Jurkat, Clone E6-1 (cell line): ENCODE results near the gene KCNAB1.
"Not testable (repeated sequence)": the region's sequence is repeated elsewhere in the genome, so short reads cannot be mapped to it uniquely, and the experiment has no call there.

ENCODE experiments used
- DNase-seq: peaks from one replicate; pipeline ENCODE4 v3.0.0-alpha.2; 2011; ENCODE audit warnings: low read depth, low spot score
- H3K4me3 ChIP-seq: 2 replicates; pipeline ENCODE4 v1.5.1; 2011; ENCODE audit warnings: mild to moderate bottlenecking, low read length, control low read depth, moderate library complexity

Gene KCNAB1

DNA sequence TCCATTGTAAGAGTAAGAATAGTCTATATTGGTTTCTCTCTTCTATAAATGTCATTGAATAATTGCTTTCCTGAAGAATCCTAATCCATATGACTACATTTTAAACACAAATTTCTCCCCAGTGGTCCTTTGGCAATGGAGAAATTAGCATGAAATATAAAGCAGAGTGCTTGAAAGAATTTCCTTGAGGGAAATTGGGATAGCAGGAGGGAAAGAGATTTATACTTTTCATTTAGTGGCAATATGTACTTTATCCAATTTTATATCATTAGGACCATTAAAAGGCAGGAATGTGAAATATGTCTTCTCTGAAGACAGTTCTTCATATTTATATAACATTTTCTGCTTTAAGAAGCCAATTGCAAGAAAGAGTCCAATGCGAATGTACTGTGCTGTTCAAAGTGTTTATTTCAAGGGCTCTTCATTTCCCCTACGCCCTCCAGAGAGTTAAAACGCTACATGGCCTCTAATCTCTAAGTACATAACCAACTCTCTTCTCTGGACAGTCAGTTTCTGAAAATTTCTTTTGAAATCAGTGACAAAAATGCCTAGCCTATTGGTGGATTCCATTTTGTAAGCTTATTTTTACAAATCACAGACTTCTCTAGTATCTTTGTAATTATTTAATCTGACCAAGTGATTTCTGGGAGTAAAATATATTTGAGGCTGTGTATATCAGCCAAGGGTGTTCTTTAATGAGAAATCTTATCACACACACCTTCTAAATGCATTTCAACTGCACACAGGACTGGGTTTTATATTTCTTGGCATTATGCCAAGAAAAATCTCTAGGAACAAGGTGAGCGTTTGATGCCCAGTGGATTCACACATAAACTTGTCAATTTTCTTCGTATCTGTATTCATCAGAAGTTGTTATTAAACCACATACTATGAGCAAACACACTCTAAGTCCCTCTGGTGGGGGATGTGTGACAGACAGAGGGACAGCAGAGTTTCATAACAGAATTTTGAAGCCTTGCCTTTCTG lies 51.2 kb downstream of the KCNAB1 start:
- DNase-seq, result no peak
- H3K4me3 ChIP-seq, result no peak overlapping the region

DNA sequence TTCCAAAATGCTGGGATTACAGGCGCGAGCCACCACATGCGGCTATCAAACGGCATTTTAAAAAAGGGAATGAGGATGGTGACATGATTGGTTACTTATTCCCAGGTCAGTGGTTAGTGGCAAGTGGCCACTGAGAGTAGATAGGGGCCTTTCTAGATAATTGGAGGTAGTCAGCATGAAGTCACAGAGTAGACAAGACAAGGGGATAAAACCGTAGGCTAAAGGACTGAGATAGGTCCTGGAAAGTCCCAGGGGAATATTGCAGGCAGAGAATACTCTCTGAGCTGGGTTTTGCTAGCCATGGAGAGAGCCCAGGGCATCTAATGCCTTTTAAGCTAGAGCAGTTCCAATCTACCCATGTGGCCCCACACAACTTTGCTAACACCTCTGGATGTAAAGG lies 52.2 kb downstream of the KCNAB1 start:
- no peak overlapping the region for H3K4me3 ChIP-seq
- DNase-seq, result no peak

DNA sequence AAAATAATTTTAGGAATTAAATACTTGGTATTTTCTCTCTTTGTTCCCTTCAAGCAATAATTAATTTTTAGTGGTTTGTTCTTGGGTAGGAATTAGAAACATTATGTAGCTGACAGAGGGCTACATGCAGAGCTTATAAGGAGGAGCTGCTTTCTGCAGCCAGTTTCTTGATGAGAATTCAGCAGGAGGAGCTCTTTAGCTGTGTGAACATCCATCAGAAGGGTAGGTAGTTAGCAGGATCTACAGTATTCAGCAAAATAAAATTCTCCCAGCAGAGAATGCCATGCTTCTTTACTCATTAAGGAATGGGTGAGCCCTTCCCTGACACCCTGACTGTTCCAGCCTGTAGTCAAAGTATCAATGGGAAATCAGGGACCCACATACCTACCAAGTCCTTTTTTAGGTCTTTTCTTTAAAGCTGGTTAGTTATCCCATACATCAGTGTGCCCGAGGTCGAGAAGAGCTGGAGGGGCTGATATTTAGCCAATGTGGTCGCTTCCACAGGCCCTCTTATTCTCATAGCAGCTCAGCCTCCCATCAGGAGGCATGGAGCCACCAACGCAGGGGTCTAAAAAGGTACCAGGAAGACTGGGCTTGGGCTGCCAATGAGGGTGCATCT lies 54.0 kb downstream of the KCNAB1 start:
- H3K4me3 ChIP-seq, result no peak overlapping the region
- DNase-seq, result no peak

GRCh38 chr3:156175570-156175969 lies 55.2 kb downstream of the KCNAB1 start:
- H3K4me3 ChIP-seq, result no peak overlapping the region
- DNase-seq, result no peak

- H3K4me3 ChIP-seq, result no peak overlapping the region
- no peak for DNase-seq
Observed at GRCh38 chr3:156176048-156176447, 55.7 kb downstream of the KCNAB1 start.

DNA sequence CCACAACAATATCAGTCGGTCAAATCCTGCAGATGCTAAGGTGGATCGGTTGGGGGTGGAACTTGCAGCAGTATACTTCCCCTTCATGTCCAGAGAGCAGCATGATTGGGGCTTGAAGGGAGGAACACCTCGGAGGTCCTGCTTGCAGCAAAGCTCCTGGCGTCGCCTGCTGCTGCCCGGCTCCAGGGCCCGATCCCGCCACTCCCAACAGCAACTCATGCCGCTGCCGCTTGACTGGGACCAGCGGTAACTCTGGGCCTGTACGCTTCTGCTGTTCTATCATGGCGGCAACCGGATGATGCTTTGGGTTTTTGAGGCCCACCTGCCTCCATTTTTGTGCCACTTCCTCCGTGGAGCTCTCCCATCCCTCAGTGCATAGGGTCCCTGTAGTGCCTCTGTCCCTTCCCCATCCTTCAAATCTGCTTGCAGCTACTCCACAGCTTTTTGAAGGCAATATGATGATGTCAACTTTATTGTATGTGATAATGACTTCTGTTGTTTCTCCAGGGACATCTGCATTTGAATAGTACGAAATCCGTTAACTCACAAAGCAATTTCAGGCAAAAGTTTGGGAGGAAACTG lies 56.3 kb downstream of the KCNAB1 start:
- H3K4me3 ChIP-seq, result no peak overlapping the region
- DNase-seq, result no peak

DNA sequence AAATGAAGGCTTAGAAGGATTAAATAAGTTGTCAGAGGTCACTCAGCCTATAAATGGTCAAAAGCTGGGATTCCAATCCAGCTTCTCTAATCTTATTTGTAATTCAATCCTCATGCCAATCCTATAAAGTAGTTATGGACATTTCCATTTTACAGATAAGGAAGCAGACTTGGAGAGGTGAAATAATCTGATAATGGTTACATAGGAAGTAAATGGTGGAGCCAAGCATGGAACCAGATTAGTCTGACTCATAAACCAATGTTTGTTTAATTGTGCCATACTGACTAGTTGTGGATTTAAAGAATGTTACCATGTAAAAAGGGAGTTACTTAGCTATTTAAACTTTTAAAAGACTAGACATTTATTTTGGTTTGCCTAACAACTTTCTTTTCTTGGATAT lies 59.7 kb downstream of the KCNAB1 start:
- DNase-seq, result no peak
- no peak overlapping the region for H3K4me3 ChIP-seq

DNA sequence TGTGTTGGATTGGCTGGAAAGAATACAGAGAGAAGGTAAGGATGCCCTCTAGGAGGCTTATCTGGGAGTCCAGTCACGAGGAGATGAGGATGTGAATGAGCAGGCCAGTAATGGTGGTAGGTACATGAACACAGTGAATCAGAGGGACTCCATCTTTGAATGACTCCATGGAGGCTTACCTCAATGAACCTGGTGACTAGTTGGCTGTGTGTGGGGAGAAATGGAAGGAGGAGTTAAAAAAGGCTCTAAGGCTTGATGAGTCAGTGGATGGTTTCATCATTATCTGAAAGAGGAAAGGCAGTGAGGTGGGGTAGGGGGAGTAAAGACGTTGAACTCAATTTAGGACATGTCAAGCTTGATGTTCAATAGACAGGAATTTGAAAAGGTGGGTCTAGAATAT lies 61.1 kb downstream of the KCNAB1 start:
- no peak for DNase-seq
- H3K4me3 ChIP-seq, result no peak overlapping the region

- DNase-seq, result no peak
- no peak overlapping the region for H3K4me3 ChIP-seq
Observed at GRCh38 chr3:156183396-156183795, 63.0 kb downstream of the KCNAB1 start.

DNA sequence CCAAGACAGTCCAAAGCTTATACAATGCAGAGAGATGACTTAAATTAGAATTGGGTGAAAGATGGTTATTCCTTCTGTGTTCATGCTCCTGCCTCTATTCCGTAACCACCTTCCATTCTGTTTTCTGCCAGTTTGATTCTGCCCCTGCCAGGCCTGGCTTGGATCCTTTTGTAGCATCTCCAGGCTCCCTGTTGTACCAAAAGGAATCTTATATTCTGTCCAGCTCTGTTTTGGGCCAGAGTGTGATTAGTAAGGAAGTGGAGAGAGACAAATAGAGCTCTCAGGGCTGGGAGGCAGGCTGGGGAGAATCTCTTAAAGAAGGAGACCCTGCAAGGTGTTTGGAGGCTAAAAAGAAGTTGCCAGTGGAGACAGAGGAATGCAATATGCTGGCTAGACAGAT lies 63.8 kb downstream of the KCNAB1 start:
- DNase-seq, result no peak

GRCh38 chr3:156187146-156187769 lies 66.9 kb downstream of the KCNAB1 start:
- H3K4me3 ChIP-seq, result no peak overlapping the region
- no peak for DNase-seq

More for the DNA sequence above, 63.8 kb downstream of the KCNAB1 start:
- H3K4me3 ChIP-seq, result no peak overlapping the region

GRCh38 chr3:156188757-156189156 lies 68.4 kb downstream of the KCNAB1 start:
- H3K4me3 ChIP-seq, result no peak overlapping the region
- DNase-seq, result no peak

- DNase-seq, result no peak
- H3K4me3 ChIP-seq, result no peak overlapping the region
Observed at GRCh38 chr3:156189927-156190326, 69.5 kb downstream of the KCNAB1 start.

- not testable (repeated sequence) for DNase-seq, H3K4me3 ChIP-seq
Observed at GRCh38 chr3:156194945-156195344, 74.6 kb downstream of the KCNAB1 start.

- H3K4me3 ChIP-seq, DNase-seq: not testable (repeated sequence)
Observed at GRCh38 chr3:156197152-156197551, 76.8 kb downstream of the KCNAB1 start.

DNA sequence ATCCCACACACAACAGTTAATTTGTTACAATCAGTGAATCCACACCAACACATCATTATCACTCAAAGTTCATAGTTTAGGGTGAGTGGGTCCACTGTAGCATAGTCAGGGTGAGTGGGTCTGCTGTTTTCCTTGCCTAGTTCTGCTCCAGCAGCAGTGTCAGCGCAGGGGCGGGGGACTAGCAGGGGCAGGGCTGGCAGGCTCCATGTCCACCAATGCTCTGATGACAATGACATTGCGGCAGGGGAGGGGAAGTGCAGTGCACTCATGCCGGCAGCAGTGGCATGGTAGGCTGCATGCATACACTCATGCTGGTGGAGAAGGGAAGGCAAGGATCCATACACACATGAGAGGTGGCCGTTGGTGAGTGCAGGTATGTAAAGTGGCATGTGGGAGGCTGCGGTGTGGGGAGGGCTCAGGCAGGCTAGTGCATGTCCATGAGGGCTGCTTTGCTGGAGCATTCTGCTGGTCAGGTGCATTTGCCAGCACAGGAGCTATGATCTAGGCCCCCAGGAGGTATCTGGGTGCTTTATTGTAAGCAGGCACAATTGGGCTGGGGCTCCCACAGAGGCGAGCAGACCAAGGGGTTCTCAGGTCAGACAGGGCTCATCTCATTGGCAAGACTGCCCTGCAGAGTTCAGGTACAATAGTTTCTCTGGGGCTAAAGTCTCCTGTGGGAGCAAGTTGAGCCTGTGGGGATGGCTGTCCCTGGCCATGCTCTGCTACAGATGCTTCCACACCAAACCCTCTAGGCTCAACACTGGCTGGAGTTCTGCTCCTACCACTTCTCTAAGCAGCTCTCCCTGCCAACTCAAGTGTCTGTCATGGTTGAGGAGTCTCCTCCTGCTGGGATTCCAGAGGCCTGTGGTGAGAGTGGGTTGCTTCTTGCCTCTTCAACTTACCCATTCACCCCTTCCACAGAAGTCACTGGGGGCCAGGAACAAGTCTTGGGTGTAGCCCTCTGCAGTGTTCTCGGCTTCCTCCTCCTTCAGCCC lies 81.3 kb downstream of the KCNAB1 start:
- DNase-seq, result no peak
- no peak overlapping the region for H3K4me3 ChIP-seq

- DNase-seq, result no peak
- no peak overlapping the region for H3K4me3 ChIP-seq
Observed at GRCh38 chr3:156206157-156206556, 85.8 kb downstream of the KCNAB1 start.

DNA sequence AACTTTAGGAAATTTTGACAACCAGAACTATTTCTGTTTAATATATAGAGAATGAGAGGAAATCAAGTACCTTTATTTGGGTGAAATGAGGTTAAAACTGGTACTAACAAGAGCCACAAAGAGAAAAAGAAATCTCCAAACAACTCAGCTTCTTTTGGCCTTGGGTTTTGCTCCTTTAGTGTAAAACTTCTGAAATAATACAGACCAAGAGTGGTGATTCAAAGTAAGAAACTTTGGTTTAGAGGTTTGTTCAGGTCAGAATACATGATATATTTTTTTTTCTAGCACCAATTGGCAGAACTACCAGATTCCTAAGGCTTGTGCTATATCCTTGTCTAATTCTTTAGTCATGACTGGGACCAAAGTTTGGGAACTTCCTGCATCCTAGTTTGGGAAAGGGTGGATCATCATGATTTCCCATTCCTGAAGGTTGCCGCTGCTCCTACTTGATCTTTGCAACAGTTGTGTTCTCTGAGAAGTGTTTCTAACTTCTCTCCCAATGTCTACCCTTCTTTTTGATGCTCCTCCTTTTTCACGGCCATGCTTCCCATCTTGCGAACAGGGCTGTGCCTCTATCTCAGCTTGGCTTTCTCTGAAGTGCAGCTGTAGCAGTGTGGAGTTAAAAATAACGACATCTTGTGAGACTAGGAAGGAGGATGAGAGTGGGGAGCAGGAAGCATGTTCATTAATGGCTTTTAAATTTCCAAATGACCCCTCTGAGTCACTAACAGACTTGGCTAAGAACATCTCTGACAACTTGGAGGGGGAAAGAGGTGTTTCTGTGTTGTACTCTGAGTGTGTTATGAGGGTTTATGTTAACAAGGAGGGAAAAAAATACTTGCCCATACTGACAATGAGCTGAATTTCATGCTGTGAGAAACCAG lies 87.7 kb downstream of the KCNAB1 start:
- H3K4me3 ChIP-seq, result no peak overlapping the region
- DNase-seq, result no peak
